ENCODE data around the gene MCU. TPM values are rescaled to one million over a fixed set of nuclear protein-coding genes. Genes with fewer than 3 reads are reported as not detected.

Gene MCU
- total and polyA plus RNA-seq, 2 of the 8 experiments (the other 6 are each of a cell fraction or from before 2014, with no cell fraction given), result 51.6 to 62.2 TPM

DNA sequence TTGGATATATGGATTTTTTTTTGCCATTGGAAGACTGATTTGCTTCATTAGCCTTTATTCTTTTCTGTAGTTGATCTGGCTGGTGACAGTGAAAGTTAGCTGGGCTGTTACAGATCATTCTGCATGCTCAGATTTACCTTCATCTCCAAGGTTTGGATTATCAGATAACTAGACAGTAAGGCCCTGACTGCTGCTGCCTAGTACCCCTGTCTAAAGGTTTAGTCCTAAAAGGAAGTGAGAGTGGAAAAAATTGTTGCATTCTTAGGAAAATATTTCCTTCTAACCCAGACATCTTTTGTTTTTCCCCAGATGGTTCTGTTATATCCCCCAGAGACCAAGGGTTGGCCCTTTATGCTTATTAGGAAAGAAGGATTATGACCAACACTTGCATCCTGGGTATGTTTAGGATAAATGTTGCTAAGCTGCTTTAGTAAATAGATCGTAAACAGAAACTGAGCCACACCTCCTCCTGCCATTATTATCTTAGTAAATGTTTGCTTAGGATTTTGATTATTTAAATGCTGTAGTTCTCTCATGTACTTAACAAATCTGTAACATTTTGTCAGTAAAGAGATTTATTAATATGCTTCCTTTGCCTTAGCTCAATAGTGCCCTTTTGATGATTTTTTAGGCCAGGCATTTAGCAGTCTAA is 44.4 kb downstream of the MCU start:
- H3K4ac ChIP-seq (replicated peaks; ENCODE audit: insufficient read length, low read depth, low read length), result no peak overlapping the region
- no peak overlapping the region for H3K9ac ChIP-seq (replicated peaks in 1 of 4; ENCODE audit: extremely low read depth in 1 of 4, low read depth in 3 of 4, low read length in 3 of 4)
- no peak overlapping the region for H4K91ac ChIP-seq (replicated peaks; ENCODE audit: insufficient read length, low read length)
- H3K36me3 ChIP-seq (ENCODE audit: control insufficient read depth in 2 of 4, insufficient read depth in 4 of 4, low read length in 3 of 4), result no peaks in the 10 kb centered on the region
- no peak overlapping the region for H2BK15ac ChIP-seq (ENCODE audit: low read length)
- no peak overlapping the region for H4K5ac ChIP-seq (ENCODE audit: insufficient read length, low read depth, low read length)
- no peak for TF ChIP-seq TEAD4 (IDR thresholded peaks at IDR 0.05; ENCODE audit: low read depth, low read length)
- no peak for TF ChIP-seq CBX8 (IDR thresholded peaks at IDR 0.05; ENCODE audit: borderline replicate concordance, low read depth, low read length)
- no peak for TF ChIP-seq POU5F1 (IDR thresholded peaks at IDR 0.05; ENCODE audit: low read depth, low read length)
- no peak for TF ChIP-seq CHD1 (IDR thresholded peaks at IDR 0.05; ENCODE audit: low read depth, low read length)
- TF ChIP-seq EZH2 (IDR thresholded peaks at IDR 0.05; ENCODE audit: low read depth, low read length, severe bottlenecking), result no peak
- peaks cover 0 to 90% of the 10 kb centered on the region in 2 experiments; a peak in 3 of 4 replicates for H3K79me2 ChIP-seq (ENCODE audit: control insufficient read depth in 1 of 2, insufficient read depth in 2 of 2, low read length in 2 of 2)
- no peaks in the 10 kb centered on the region; a peak in 3 of 7 replicates for H3K4me1 ChIP-seq (replicated peaks in 1 of 4; ENCODE audit: control insufficient read depth in 3 of 4, insufficient read depth in 4 of 4, low read length in 3 of 4)
- DNase-seq (ENCODE audit: low read depth in 1 of 2, low spot score in 2 of 2) (no peak), FAIRE-seq (no peak)
- no peak overlapping the region for H3K4me3 ChIP-seq (ENCODE audit: extremely low read depth in 1 of 4, insufficient read depth in 2 of 4, low read depth in 3 of 4, low read length in 4 of 4)
- H3K9me3 ChIP-seq (ENCODE audit: insufficient read depth in 2 of 2, low read depth in 1 of 2, low read length in 1 of 2), result no peaks in the 10 kb centered on the region
- no peak overlapping the region for H3K14ac ChIP-seq (ENCODE audit: insufficient read length)
- H3K23ac ChIP-seq (ENCODE audit: insufficient read length), result no peak overlapping the region
- H3K27ac ChIP-seq (ENCODE audit: low read depth, low read length), result no peak overlapping the region
- H3K56ac ChIP-seq (replicated peaks; ENCODE audit: insufficient read length, low read depth, low read length), result no peak overlapping the region
- H4K20me1 ChIP-seq (replicated peaks in 1 of 2; ENCODE audit: control insufficient read depth in 1 of 2, insufficient read depth in 2 of 2, low read length in 2 of 2), result no peaks in the 10 kb centered on the region
- H3K79me1 ChIP-seq (ENCODE audit: low read depth, low read length), result no peaks in the 10 kb centered on the region
- no peak overlapping the region for H2BK20ac ChIP-seq (ENCODE audit: low read length)
- CTCF ChIA-PET (ENCODE audit: partially characterized antibody), result no interaction called here
- no peak overlapping the region for H3K4me2 ChIP-seq (ENCODE audit: insufficient read depth in 1 of 2, low read depth in 2 of 2, low read length in 2 of 2)
- H2AK5ac ChIP-seq (ENCODE audit: low read depth, low read length), result no peak overlapping the region
- no peak overlapping the region for H2AFZ ChIP-seq (ENCODE audit: low read length)
- 100% methylated on average over 1 of the region's 1 CpG; no CpG with 5 or more reads in 1 of the 2 experiments for WGBS, 2 experiments (ENCODE audit: extremely low coverage in 1 of 2, insufficient coverage in 1 of 2, insufficient read length in 1 of 2, insufficient replicate concordance in 2 of 2, low coverage in 1 of 2, low lambda C conversion rate in 2 of 2, missing lambda C conversion rate in 1 of 2)
- H4K8ac ChIP-seq (ENCODE audit: extremely low read depth, insufficient read depth, low read length), result no peak overlapping the region
- POLR2A ChIA-PET (ENCODE audit: partially characterized antibody), result no interaction called here
- H2BK120ac ChIP-seq (replicated peaks; ENCODE audit: low read depth, low read length), result no peak overlapping the region
- H2BK12ac ChIP-seq (ENCODE audit: low read depth, low read length), result no peak overlapping the region; the same call in 1 of the 2 replicates
- no peaks in the 10 kb centered on the region for H3K23me2 ChIP-seq (ENCODE audit: low read depth, low read length)
- no peaks in the 10 kb centered on the region for H3K27me3 ChIP-seq (replicated peaks in 1 of 4; ENCODE audit: control insufficient read depth in 3 of 4, extremely low read depth in 1 of 4, insufficient read depth in 3 of 4, low read length in 3 of 4)
- no peak overlapping the region for H2BK5ac ChIP-seq (ENCODE audit: low read depth, low read length)
- H3K18ac ChIP-seq (ENCODE audit: extremely low read depth, low read length), result no peak overlapping the region
